GM12878 (cell line): ENCODE measurements around the gene CLIP3. TPM values are rescaled to one million over a fixed set of nuclear protein-coding genes. Genes with fewer than 3 reads are reported as not detected.

Experiments
- ATAC-seq: fragments of 200-7000 bp; cut with Tn5 transposase; 3 replicates; pipeline ENCODE4 v1.9.1; 2020; ENCODE audit warnings: mild to moderate bottlenecking, moderate library complexity
- BruUV-seq: library from RNA; stranded (reverse); fragments of 400-500 nt; replicated peaks from 2 replicates; lab custom pipeline; 2021; lab: Mats Ljungman, UMichigan
- CTCF ChIA-PET: fragments of 300-600 bp; sonication (Branson Sonifier 250); formaldehyde crosslinking; extraction: SDS; loops from one replicate; lab custom pipeline; 2021; ENCODE audit warnings: inconsistent platforms; lab: Yijun Ruan, JAX
- POLR2A ChIA-PET: fragments of 350-600 bp; formaldehyde crosslinking; extraction: SDS; loops from one replicate; lab custom pipeline; 2021; ENCODE audit warnings: inconsistent platforms; lab: Charles Lee
- RAD21 ChIA-PET: fragments of 300-600 bp; sonication (Branson Sonifier 250); formaldehyde crosslinking; loops from one replicate; lab custom pipeline; 2023; ENCODE audit warnings: antibody characterized with exemption; ENCODE audit not compliant: unreplicated experiment; lab: Charles Lee
- SMC1A ChIA-PET: fragments of 300-600 bp; sonication (Branson Sonifier 250); formaldehyde crosslinking; loops from one replicate; lab custom pipeline; 2023; ENCODE audit not compliant: unreplicated experiment, uncharacterized antibody; lab: Charles Lee
- DNase-seq: peaks from one replicate; pipeline ENCODE4 v3.0.0-alpha.2; 2011; ENCODE audit warnings: low read depth, low spot score
- FAIRE-seq: peaks from 3 replicates; lab custom pipeline; 2011; peaks lifted over from hg19 to GRCh38; lab: Jason Lieb, UNC
- H2AFZ ChIP-seq: 2 replicates; pipeline ENCODE4 v1.6.0; 2011; ENCODE audit warnings: low read depth, low read length, control low read depth; ENCODE audit not compliant: control insufficient read depth
- H3K27ac ChIP-seq: 2 replicates; pipeline ENCODE4 v1.5.1; 2011; ENCODE audit warnings: control low read depth; ENCODE audit not compliant: control insufficient read depth, insufficient read depth
- H3K27me3 ChIP-seq, 2 experiments: replicated peaks in 1 of 2; 2 replicates each; pipeline versions ENCODE4 v1.6.0 to v1.6.1; 2011; ENCODE audit warnings: low read length in 1 of 2; ENCODE audit not compliant: control insufficient read depth in 2 of 2, insufficient read depth in 2 of 2
- H3K36me3 ChIP-seq, 2 experiments: 2 replicates each; pipeline ENCODE4 v1.5.1; 2011; ENCODE audit warnings: low read length in 1 of 2; ENCODE audit not compliant: control insufficient read depth in 2 of 2, insufficient read depth in 2 of 2
- H3K4me1 ChIP-seq: 2 replicates; pipeline ENCODE4 v1.6.1; 2011; ENCODE audit warnings: mild to moderate bottlenecking, low read length, moderate library complexity, mixed read lengths; ENCODE audit not compliant: control insufficient read depth, insufficient read depth
- H3K4me2 ChIP-seq: 2 replicates; pipeline ENCODE4 v1.6.0; 2011; ENCODE audit warnings: control low read depth; ENCODE audit not compliant: control insufficient read depth, insufficient read depth
- H3K4me3 ChIP-seq: fragments of 200-600 bp; sonication (generic); 2 replicates; pipeline ENCODE4 v1.5.1; 2016
- H3K79me2 ChIP-seq: 2 replicates; pipeline ENCODE4 v1.6.0; 2011; ENCODE audit warnings: low read length; ENCODE audit not compliant: control insufficient read depth, insufficient read depth
- H3K9ac ChIP-seq: 2 replicates; pipeline ENCODE4 v1.8.0; 2011; ENCODE audit warnings: low read length, control low read depth, mixed read lengths; ENCODE audit not compliant: control insufficient read depth, insufficient read depth
- H3K9me3 ChIP-seq: replicated peaks from 3 replicates; pipeline ENCODE4 v1.5.1; 2011; ENCODE audit warnings: mild to moderate bottlenecking, low read length; ENCODE audit not compliant: control insufficient read depth, insufficient read depth
- H4K20me1 ChIP-seq: 2 replicates; pipeline ENCODE4 v1.6.0; 2011; ENCODE audit not compliant: control insufficient read depth, insufficient read depth
- ATF7 ChIP-seq: fragments of 450-650 bp; IDR thresholded peaks from 2 replicates; pipeline ENCODE4 v1.6.1; 2016; ENCODE audit warnings: low read depth, mild to moderate bottlenecking
- BRCA1 ChIP-seq: IDR thresholded peaks from 2 replicates; pipeline ENCODE4 v1.6.1; 2011; ENCODE audit warnings: low read depth, low read length, improper control_type of control experiment
- CEBPB ChIP-seq, 2 experiments: fragments of 150-350 bp in 1 of 2; IDR thresholded peaks; 2 replicates each; pipeline ENCODE4 v1.6.1; 2012 to 2014; ENCODE audit warnings: low read depth in 2 of 2, low read length in 2 of 2, borderline replicate concordance in 1 of 2, inconsistent platforms in 1 of 2
- HDAC6 ChIP-seq: fragments of 200-600 bp; sonication (generic); IDR thresholded peaks from one replicate; pipeline ENCODE4 v1.8.0; 2017; ENCODE audit warnings: antibody characterized with exemption; ENCODE audit not compliant: unreplicated experiment
- MTA3 ChIP-seq: IDR thresholded peaks from 2 replicates; pipeline ENCODE4 v1.6.1; 2012; ENCODE audit warnings: low read length, inconsistent platforms, borderline replicate concordance
- NR2F1 ChIP-seq: fragments of 450-650 bp; conservative IDR thresholded peaks from 2 replicates; pipeline ENCODE4 v1.6.1; 2017; ENCODE audit warnings: mild to moderate bottlenecking
- PML ChIP-seq: IDR thresholded peaks from 2 replicates; pipeline ENCODE4 v1.6.1; 2012; ENCODE audit warnings: low read length, inconsistent platforms
- SIX5 ChIP-seq: IDR thresholded peaks from 2 replicates; pipeline ENCODE4 v1.6.1; 2011; ENCODE audit warnings: mild to moderate bottlenecking, low read depth, low read length, moderate library complexity; ENCODE audit not compliant: severe bottlenecking
- SMAD1 ChIP-seq: fragments of 450-650 bp; IDR thresholded peaks from 2 replicates; pipeline ENCODE4 v1.6.1; 2018; ENCODE audit warnings: mild to moderate bottlenecking, low read depth; ENCODE audit not compliant: partially characterized antibody
- STAT1 ChIP-seq: fragments of 450-650 bp; conservative IDR thresholded peaks from 2 replicates; pipeline ENCODE4 v1.6.1; 2014; ENCODE audit warnings: antibody characterized with exemption, mild to moderate bottlenecking
- STAT3 ChIP-seq: IDR thresholded peaks from 2 replicates; pipeline ENCODE4 v1.6.1; 2011; ENCODE audit warnings: low read depth, low read length, improper control_type of control experiment
- TCF7 ChIP-seq: IDR thresholded peaks from 2 replicates; pipeline ENCODE4 v1.6.1; 2014; ENCODE audit warnings: antibody characterized with exemption, borderline replicate concordance
- WGBS: methylation state at CpG from one replicate; pipeline ENCODE4 v1.1.6; 2016; ENCODE audit warnings: low lambda C conversion rate; ENCODE audit not compliant: insufficient replicate concordance, insufficient coverage; ENCODE audit errors: missing lambda C conversion rate; 5-methylcytosine and 5-hydroxymethylcytosine counted together
- in situ Hi-C: fragments of 300-500 bp; cut with MboI; formaldehyde crosslinking; loops from 9 replicates; pipeline ENCODE4 v1.14.3; 2018; ENCODE audit warnings: mixed read lengths
- intact Hi-C: fragments of 100-400 bp; cut with micrococcal nuclease; formaldehyde crosslinking; loops from one replicate; pipeline ENCODE4 v1.14.2; 2022; ENCODE audit not compliant: unreplicated experiment
- polyA plus RNA-seq, 11 experiments: library from polyadenylated mRNA; depleted of rRNA in 4 of 11; unstranded in 6 of 11; stranded (reverse) in 5 of 11; fragments of >200 nt; fragmentation: Nextera tagmentation in 4 of 11; fragmentation: Illumina TruSeq in 1 of 11; extraction: Ambion mirVana in 4 of 11; extraction: Trizol in 1 of 11; gene quantifications; 1 replicate in 1 of 11; 2 replicates in 10 of 11; pipeline versions ENCODE4 v1.2.1 to v1.2.3, GENCODE V29; 2011 to 2016; ENCODE audit warnings: inconsistent platforms in 2 of 11, missing spikeins in 2 of 11, low read depth in 1 of 11
- total RNA-seq, 4 experiments: library from RNA; depleted of rRNA in 3 of 4; stranded (reverse); fragments of >200 nt in 3 of 4; fragmentation: Illumina TruSeq in 1 of 4; extraction: Trizol in 1 of 4; gene quantifications; 2 replicates each; pipeline versions ENCODE4 v1.2.1 to v1.2.3, GENCODE V29; 2013 to 2021
- TF ChIP-seq, protein P1 (sequence below): fragments of 450-650 bp; IDR thresholded peaks from 2 replicates; pipeline ENCODE4 v1.6.1; 2017; ENCODE audit warnings: mild to moderate bottlenecking, low read depth, inconsistent platforms; ENCODE audit not compliant: poor library complexity, severe bottlenecking
- TF ChIP-seq, protein P2 (sequence below): IDR thresholded peaks from 2 replicates; pipeline ENCODE4 v1.6.1; 2012; ENCODE audit warnings: mild to moderate bottlenecking, low read depth, low read length
- TF ChIP-seq, protein P3 (sequence below): IDR thresholded peaks from 2 replicates; pipeline ENCODE4 v1.6.1; 2012; ENCODE audit warnings: low read depth, low read length, improper control_type of control experiment

Gene CLIP3
- total and polyA plus RNA-seq, 10 of the 15 experiments (the other 5 are each of a cell fraction or from before 2014, with no cell fraction given) = 0.09 to 2.7 (median 0.45) TPM; not detected in 1

DNA sequence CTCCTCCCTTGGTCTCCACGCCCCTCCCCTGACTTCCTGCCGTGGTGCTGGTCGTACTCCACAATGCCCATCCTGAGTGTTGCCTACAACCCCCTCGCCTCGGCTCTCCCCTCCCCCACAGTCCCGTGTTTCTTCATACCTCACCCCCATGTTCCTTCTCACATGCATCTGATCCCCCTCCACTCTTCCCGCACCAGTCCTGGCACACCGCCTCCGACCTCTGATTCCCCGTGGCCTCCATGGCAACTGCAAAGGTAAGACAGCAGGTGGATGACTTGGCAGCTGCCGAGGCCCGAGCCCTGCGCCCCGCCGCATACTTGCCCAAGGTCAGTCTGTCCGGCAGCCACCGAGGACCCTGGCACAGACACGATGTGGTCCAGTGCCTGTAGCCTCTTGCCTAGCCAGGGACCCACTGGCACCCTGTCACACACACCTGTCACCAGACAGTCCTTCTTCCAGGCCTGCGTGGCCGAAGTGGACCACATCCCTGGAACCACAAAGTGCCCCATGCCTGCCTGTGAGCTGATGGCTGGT is 53.8 kb downstream of the CLIP3 start:
- in situ Hi-C loops = no loop called here
- BruUV-seq = no TSS peak
- Histone ChIP-seq H3K4me3 (no peak overlapping the region), H3K27ac (no peak overlapping the region), H3K79me2 (no peaks in the 10 kb centered on the region), H2AFZ (no peak overlapping the region), H3K9me3 (no peaks in the 10 kb centered on the region), H3K9ac (no peak overlapping the region), H4K20me1 (no peaks in the 10 kb centered on the region), H3K36me3 (no peaks in the 10 kb centered on the region), H3K4me2 (no peak overlapping the region), H3K4me1 (no peaks in the 10 kb centered on the region), H3K27me3 (no peaks in the 10 kb centered on the region)
- DNase-seq = no peak
- FAIRE-seq = no peak
- 44% methylated on average over 20 of the region's 20 CpGs for WGBS
- POLR2A ChIA-PET = no interaction called here
- SMC1A ChIA-PET = no interaction called here
- no peak for ATAC-seq
- no peak for TF ChIP-seq SMAD1
- no peak for TF ChIP-seq PML
- TF ChIP-seq CEBPB (IDR thresholded peaks at IDR 0.05; ENCODE audit: borderline replicate concordance in 1 of 2, low read depth in 2 of 2, low read length in 2 of 2) = no peak
- TF ChIP-seq STAT1 = no peak
- TF ChIP-seq NR2F1 = no peak
- no peak for TF ChIP-seq ATF7
- TF ChIP-seq, protein P1, sequence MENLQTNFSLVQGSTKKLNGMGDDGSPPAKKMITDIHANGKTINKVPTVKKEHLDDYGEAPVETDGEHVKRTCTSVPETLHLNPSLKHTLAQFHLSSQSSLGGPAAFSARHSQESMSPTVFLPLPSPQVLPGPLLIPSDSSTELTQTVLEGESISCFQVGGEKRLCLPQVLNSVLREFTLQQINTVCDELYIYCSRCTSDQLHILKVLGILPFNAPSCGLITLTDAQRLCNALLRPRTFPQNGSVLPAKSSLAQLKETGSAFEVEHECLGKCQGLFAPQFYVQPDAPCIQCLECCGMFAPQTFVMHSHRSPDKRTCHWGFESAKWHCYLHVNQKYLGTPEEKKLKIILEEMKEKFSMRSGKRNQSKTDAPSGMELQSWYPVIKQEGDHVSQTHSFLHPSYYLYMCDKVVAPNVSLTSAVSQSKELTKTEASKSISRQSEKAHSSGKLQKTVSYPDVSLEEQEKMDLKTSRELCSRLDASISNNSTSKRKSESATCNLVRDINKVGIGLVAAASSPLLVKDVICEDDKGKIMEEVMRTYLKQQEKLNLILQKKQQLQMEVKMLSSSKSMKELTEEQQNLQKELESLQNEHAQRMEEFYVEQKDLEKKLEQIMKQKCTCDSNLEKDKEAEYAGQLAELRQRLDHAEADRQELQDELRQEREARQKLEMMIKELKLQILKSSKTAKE = no peak
- no peak for TF ChIP-seq BRCA1
- TF ChIP-seq, protein P2, sequence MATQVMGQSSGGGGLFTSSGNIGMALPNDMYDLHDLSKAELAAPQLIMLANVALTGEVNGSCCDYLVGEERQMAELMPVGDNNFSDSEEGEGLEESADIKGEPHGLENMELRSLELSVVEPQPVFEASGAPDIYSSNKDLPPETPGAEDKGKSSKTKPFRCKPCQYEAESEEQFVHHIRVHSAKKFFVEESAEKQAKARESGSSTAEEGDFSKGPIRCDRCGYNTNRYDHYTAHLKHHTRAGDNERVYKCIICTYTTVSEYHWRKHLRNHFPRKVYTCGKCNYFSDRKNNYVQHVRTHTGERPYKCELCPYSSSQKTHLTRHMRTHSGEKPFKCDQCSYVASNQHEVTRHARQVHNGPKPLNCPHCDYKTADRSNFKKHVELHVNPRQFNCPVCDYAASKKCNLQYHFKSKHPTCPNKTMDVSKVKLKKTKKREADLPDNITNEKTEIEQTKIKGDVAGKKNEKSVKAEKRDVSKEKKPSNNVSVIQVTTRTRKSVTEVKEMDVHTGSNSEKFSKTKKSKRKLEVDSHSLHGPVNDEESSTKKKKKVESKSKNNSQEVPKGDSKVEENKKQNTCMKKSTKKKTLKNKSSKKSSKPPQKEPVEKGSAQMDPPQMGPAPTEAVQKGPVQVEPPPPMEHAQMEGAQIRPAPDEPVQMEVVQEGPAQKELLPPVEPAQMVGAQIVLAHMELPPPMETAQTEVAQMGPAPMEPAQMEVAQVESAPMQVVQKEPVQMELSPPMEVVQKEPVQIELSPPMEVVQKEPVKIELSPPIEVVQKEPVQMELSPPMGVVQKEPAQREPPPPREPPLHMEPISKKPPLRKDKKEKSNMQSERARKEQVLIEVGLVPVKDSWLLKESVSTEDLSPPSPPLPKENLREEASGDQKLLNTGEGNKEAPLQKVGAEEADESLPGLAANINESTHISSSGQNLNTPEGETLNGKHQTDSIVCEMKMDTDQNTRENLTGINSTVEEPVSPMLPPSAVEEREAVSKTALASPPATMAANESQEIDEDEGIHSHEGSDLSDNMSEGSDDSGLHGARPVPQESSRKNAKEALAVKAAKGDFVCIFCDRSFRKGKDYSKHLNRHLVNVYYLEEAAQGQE = no peak
- no peak for TF ChIP-seq HDAC6
- TF ChIP-seq MTA3 = no peak
- no peak for TF ChIP-seq SIX5
- no peak for TF ChIP-seq STAT3
- TF ChIP-seq, protein P3, sequence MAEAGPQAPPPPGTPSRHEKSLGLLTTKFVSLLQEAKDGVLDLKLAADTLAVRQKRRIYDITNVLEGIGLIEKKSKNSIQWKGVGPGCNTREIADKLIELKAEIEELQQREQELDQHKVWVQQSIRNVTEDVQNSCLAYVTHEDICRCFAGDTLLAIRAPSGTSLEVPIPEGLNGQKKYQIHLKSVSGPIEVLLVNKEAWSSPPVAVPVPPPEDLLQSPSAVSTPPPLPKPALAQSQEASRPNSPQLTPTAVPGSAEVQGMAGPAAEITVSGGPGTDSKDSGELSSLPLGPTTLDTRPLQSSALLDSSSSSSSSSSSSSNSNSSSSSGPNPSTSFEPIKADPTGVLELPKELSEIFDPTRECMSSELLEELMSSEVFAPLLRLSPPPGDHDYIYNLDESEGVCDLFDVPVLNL = no peak
- TF ChIP-seq TCF7 = no peak
- RAD21 ChIA-PET = no interaction called here
- CTCF ChIA-PET = no interaction called here
- intact Hi-C loops = no loop called here
